Stomach (tissue), 9 donors: ENCODE measurements around the gene CEP85L. TPM values are rescaled to one million over a fixed set of nuclear protein-coding genes. Genes with fewer than 3 reads are reported as not detected.

Experiments
- DNase-seq, 2 donors: peaks; one replicate each; pipeline versions ENCODE4 v3.0.0 to v3.0.0-alpha.2; 2013 to 2019
- H3K27ac ChIP-seq, 5 donors: fragments of 200-600 bp in 4 of 5; sonication (generic) in 4 of 5; one replicate each; pipeline ENCODE4 v1.5.1; 2013 to 2019; ENCODE audit warnings: mild to moderate bottlenecking in 1 of 5, moderate library complexity in 1 of 5
- H3K27me3 ChIP-seq, 3 donors: fragments of 200-600 bp; sonication (generic); one replicate each; pipeline ENCODE4 v1.5.1; 2017 to 2019; ENCODE audit warnings: mixed run types in 1 of 3
- H3K36me3 ChIP-seq, 4 donors: fragments of 200-600 bp; sonication (generic); 1 replicate in 3 of 4; 2 replicates in 1 of 4; pipeline ENCODE4 v1.5.1; 2016 to 2019
- H3K4me1 ChIP-seq, 4 donors: fragments of 200-600 bp; sonication (generic); one replicate each; pipeline ENCODE4 v1.5.1; 2016 to 2019
- H3K4me3 ChIP-seq, 4 donors: fragments of 200-600 bp; sonication (generic) in 3 of 4; one replicate each; pipeline ENCODE4 v1.5.1; 2016 to 2019; ENCODE audit warnings: mild to moderate bottlenecking in 1 of 4
- H3K9me3 ChIP-seq, 4 donors: fragments of 200-600 bp; sonication (generic); one replicate each; pipeline ENCODE4 v1.5.1; 2016 to 2019
- CTCF ChIP-seq, 7 experiments: fragments of 450-650 bp in 4 of 7; fragments of 200-600 bp in 3 of 7; sonication (generic) in 3 of 7; IDR thresholded peaks; one replicate each; pipeline ENCODE4 v1.5.1; 2016 to 2019; ENCODE audit warnings: antibody characterized with exemption in 7 of 7, control low read depth in 2 of 7, mild to moderate bottlenecking in 1 of 7
- EP300 ChIP-seq: sonication (generic); formaldehyde crosslinking; IDR thresholded peaks from one replicate; pipeline ENCODE4 v1.6.1; 2017; ENCODE audit warnings: antibody characterized with exemption
- POLR2A ChIP-seq, 4 donors: fragments of 450-650 bp; IDR thresholded peaks; one replicate each; pipeline ENCODE4 v1.6.1; 2016; ENCODE audit warnings: antibody characterized with exemption in 4 of 4, control low read depth in 2 of 4, mild to moderate bottlenecking in 1 of 4, moderate library complexity in 1 of 4
- POLR2AphosphoS5 ChIP-seq, 3 donors: sonication (generic); formaldehyde crosslinking; IDR thresholded peaks; one replicate each; pipeline ENCODE4 v1.6.1; 2016; ENCODE audit warnings: antibody characterized with exemption in 3 of 3
- WGBS, 5 donors: extraction: QIAGEN DNeasy Blood & Tissue Kit in 3 of 5; methylation state at CpG; one replicate each; pipeline versions ENCODE4 v1.1.5 to v1.1.7; 2013 to 2018; 5-methylcytosine and 5-hydroxymethylcytosine counted together
- intact Hi-C: fragments of 100-400 bp; cut with DNase I; formaldehyde crosslinking; loops from one replicate; pipeline ENCODE4 v1.15.1; 2023; ENCODE audit warnings: low total_unique reads
- polyA plus RNA-seq, 3 donors: library from polyadenylated mRNA; stranded (reverse); fragments of 200-250 nt; gene quantifications; one replicate each; pipeline ENCODE4 v1.2.3, GENCODE V29; 2013
- total RNA-seq, 5 donors: library from RNA; depleted of rRNA; stranded (reverse); fragments of >200 nt; gene quantifications; one replicate each; pipeline versions ENCODE4 v1.1.0 to v1.2.3, GENCODE V29; 2014 to 2016
- donor health status: healthy with polysubstance abuse.
- donor health status: Bipolar disorder and iron deficiency.
- donor health status: healthy.

The CEP85L gene
- total and polyA plus RNA-seq, 8 donors = 1.5 to 67.7 (median 8.7) TPM

DNA sequence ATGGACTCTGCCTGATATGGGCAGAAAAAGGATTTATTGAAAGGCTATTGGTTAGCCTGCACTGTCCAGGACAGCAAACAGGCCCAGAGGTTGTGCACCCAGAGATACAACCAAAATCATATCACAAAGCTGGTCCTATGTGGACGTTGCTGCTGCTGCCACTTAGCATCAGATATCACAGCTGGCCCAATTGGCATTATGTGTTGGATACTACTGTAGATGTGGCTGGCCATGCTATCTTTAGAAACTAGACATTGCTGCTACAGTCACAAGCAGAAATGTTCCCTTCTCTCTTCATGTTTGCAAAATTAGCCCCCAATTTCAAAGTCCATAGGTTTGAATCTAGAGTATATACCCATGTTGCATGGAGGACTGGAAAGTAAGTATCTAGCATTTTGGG lies 42.2 kb upstream of the CEP85L start:
- H3K4me3 ChIP-seq = no peak overlapping the region
- no peak for TF ChIP-seq POLR2AphosphoS5 (IDR thresholded peaks at IDR 0.05)
- TF ChIP-seq POLR2A (IDR thresholded peaks at IDR 0.05) = no peak
- no peak for TF ChIP-seq EP300
- TF ChIP-seq CTCF (IDR thresholded peaks at IDR 0.05) = no peak
- H3K27me3 ChIP-seq = no peaks in the 10 kb centered on the region
- H3K36me3 ChIP-seq = no peaks in the 10 kb centered on the region
- no peak for DNase-seq
- no peaks in the 10 kb centered on the region for H3K4me1 ChIP-seq
- intact Hi-C loops = no loop called here
- 24 to 50% (median 43%) methylated on average over 1 of the region's 1 CpG for WGBS, 5 donors
- no peak overlapping the region for H3K27ac ChIP-seq
- H3K9me3 ChIP-seq = no peaks in the 10 kb centered on the region

DNA sequence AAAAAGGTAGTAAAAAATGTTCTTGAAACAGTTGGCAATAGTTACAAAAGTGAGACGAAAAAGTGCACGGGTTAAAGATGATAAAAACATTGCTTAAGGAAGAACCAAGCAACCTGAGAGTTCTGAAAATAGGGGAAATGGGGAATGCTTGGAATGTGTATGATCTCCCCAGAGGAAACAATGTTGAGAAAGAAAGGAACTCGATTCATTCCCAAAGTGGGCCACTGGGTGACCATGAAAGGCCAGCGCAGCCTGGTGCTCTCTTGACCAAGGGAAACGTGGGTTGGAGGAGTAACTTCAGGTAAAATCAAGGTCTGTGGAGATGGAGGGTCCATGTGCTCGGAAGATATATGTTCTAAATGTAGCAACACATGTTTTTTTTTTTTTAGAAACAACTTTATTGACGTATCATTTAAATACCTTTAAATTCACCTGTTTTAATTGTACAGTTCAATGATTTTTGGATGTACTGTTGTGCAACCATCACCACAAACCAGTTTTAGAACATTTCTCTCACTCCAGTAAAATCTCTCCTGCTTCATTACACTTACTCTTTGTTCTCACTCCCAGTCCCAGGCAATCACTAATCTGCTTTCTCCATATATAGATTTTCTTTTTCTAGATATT lies 34.5 kb upstream of the CEP85L start:
- TF ChIP-seq EP300 (no peak), POLR2A (IDR thresholded peaks at IDR 0.05) (no peak), POLR2AphosphoS5 (IDR thresholded peaks at IDR 0.05) (no peak), CTCF (IDR thresholded peaks at IDR 0.05) (no peak)
- intact Hi-C loops = no loop called here
- no peak for DNase-seq
- Histone ChIP-seq H3K9me3 (no peaks in the 10 kb centered on the region), H3K27me3 (no peaks in the 10 kb centered on the region), H3K36me3 (no peaks in the 10 kb centered on the region), H3K27ac (no peak overlapping the region), H3K4me3 (no peak overlapping the region), H3K4me1 (peaks cover 0 to 34% (median 14%) of the 10 kb centered on the region in 4 donors)
- 81 to 87% (median 84%) methylated on average over 7 of the region's 7 CpGs for WGBS, 5 donors

DNA sequence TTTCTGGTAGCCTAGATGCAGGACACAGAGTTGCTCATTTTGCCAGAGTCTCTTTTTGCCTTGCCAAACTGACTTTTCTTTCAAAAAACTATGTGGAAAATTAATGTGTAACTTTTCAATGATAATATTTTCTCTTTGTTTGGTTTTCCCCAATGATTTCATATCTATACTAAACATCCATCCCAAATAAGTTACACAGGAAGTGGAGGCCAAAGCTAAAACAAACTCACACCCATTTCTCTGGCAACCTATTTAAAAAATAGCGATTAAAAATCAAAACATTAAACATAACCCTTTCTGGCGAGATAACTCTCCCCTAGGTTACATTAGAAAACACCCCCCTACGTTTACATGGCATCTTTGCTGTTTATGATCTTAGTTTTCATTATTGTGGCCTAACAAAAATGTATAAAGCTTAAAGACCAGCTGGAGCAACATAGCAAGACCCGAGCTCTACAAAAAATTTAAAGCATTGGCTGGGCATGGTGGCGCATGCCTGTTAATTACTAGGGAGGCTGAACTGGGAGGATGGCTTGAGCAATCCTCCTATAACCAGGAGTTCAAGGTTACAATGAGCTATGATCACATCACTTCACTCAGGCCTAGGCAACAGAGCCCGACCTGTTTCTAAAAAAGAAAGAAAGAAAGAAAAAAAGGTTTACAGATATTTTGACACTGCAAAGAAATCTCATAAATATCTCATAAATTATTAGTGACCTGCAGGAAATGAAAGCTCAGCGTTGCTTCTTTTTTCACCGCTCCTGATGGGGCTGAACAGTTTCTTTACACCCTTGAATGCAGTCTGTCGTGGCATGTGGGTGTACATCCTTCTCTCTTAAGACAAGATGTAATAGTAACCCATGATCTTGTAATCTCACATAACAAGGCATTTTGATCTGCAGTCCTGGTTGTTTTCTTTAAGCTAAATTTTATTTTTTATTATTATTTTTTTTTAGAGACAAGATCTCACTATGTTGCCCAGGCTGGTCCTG lies 32.8 kb upstream of the CEP85L start:
- DNase-seq = no peak
- no peaks in the 10 kb centered on the region for H3K36me3 ChIP-seq
- H3K4me3 ChIP-seq = no peak overlapping the region
- H3K4me1 ChIP-seq = peaks cover 0 to 50% (median 23%) of the 10 kb centered on the region in 4 donors
- no peaks in the 10 kb centered on the region for H3K27me3 ChIP-seq
- intact Hi-C loops = no loop called here
- 43 to 61% (median 54%) methylated on average over 9 of the region's 9 CpGs for WGBS, 5 donors
- peak overlapping the region in 4 of 5 donors; percentile 3 to 70 (median 61) for H3K27ac ChIP-seq
- no peak for TF ChIP-seq CTCF (IDR thresholded peaks at IDR 0.05)
- TF ChIP-seq POLR2A (IDR thresholded peaks at IDR 0.05) = no peak
- no peak for TF ChIP-seq EP300
- TF ChIP-seq POLR2AphosphoS5 (IDR thresholded peaks at IDR 0.05) = no peak
- no peaks in the 10 kb centered on the region for H3K9me3 ChIP-seq

- no peaks in the 10 kb centered on the region for H3K36me3 ChIP-seq
- WGBS, 5 donors = 30 to 55% (median 43%) methylated on average over 9 of the region's 9 CpGs
- DNase-seq = peak in 1 of 2 donors; percentile 40
- H3K27me3 ChIP-seq = no peaks in the 10 kb centered on the region
- peak overlapping the region; percentile 41 to 85 (median 76) for H3K27ac ChIP-seq
- no peaks in the 10 kb centered on the region for H3K9me3 ChIP-seq
- H3K4me1 ChIP-seq = peaks cover 5 to 57% (median 28%) of the 10 kb centered on the region in 4 donors
- TF ChIP-seq EP300 = no peak
- no peak for TF ChIP-seq POLR2A (IDR thresholded peaks at IDR 0.05)
- TF ChIP-seq POLR2AphosphoS5 (IDR thresholded peaks at IDR 0.05) = no peak
- no peak for TF ChIP-seq CTCF (IDR thresholded peaks at IDR 0.05)
- H3K4me3 ChIP-seq = no peak overlapping the region
- intact Hi-C loops = no loop called here
These were observed 29.2 kb upstream of the CEP85L start for GRCh38 chr6:118680452-118681095.
